ENCODE measurements around the gene PPM1F. TPM values are rescaled to one million over a fixed set of nuclear protein-coding genes. Genes with fewer than 3 reads are reported as not detected.

Gene PPM1F
- total RNA-seq, 1 donor from 2014 or later: 76.0 TPM

DNA sequence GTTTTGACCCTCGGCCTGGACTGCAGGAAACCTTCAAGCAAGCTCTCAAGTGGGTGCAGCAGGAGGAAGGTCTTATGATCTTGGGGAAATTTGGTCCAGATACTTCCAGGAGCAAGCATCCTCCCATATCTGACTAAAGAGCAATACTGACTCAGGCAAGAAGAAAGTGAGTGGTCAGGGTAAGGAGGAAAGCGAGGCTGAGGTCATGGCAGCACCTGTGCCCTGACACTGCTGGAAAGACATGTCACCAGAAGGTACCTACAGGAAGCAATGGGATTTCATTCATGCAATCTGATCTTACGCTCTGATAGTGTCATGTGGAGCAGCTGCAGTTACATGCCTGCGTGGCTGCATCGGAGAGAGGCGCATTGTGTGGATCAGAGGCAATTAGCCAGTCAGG, 36.4 kb upstream of the PPM1F start:
- Histone ChIP-seq H3K36me3 (no peaks in the 10 kb centered on the region), H3K27me3 (no peaks in the 10 kb centered on the region), H3K9me3 (no peaks in the 10 kb centered on the region), H3K4me1 (no peaks in the 10 kb centered on the region), H3K4me3 (no peak overlapping the region), H3K27ac (no peak overlapping the region)
- intact Hi-C loops (cut with DNase I): no loop called here
- no peak for TF ChIP-seq CTCF (IDR thresholded peaks at IDR 0.05)
- DNase-seq (ENCODE audit: low spot score in 2 of 2): no peak

DNA sequence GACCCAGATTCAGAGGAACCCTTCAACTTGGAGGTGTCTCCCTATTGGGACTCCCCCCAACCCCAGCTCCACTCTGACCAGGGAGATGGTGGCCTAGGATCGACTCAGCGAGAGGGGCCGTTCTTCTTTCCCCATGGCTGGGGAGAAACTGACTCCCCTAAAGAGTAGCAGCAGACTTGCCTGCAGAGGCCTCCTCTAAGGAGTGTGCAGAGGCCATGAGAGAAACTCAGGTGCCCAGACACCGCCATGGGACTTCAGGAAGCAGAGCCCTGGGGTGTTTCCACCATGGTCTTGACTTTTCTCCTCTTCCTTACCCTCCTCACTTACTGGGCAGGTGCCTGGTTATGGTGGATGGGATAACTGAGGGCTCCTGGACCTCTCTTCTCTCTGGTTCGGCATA, 32.6 kb upstream of the PPM1F start:
- no peak for TF ChIP-seq CTCF (IDR thresholded peaks at IDR 0.05)
- Histone ChIP-seq H3K9me3 (no peaks in the 10 kb centered on the region), H3K27ac (no peak overlapping the region), H3K4me3 (no peak overlapping the region), H3K4me1 (peaks cover 0 to 14% of the 10 kb centered on the region in 2 donors), H3K36me3 (no peaks in the 10 kb centered on the region), H3K27me3 (no peaks in the 10 kb centered on the region)
- no peak for DNase-seq (ENCODE audit: low spot score in 2 of 2)
- intact Hi-C loops (cut with DNase I): no loop called here

DNA sequence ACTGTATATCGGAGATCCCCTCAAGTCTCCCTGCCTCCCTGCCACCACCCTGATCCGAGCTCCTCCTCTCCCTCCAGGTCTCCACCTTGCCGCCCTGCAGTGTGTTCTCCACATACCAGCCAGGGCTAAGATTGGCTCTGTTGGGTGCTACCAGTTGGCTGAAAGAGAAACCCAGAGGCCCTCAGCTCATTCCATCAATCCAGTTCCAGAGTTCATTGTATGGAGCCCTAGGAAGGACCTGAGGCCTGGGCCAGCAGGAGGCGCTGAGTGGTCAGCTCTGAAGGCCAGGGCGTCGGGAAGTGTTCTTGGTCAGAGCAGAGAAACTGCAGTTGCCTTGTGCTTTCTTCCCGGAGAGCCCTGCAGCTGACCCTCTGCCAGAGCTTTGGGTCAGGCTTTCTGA, 32.1 kb upstream of the PPM1F start:
- no peaks in the 10 kb centered on the region for H3K9me3 ChIP-seq
- intact Hi-C loops (cut with DNase I): no loop called here

GRCh38 chr22:21982338-21982965, 29.8 kb upstream of the PPM1F start, which contains the start of gene TOP3B:
Gene TOP3B, minus strand, starts transcription at chr22:21982787. Its CDS starts 7,078 bp downstream, at chr22:21975709.
- peak in 1 of 2 donors; percentile 88 for DNase-seq (ENCODE audit: low spot score in 2 of 2)
- H3K4me1 ChIP-seq: peaks cover 0 to 14% of the 10 kb centered on the region in 2 donors
- no peaks in the 10 kb centered on the region for H3K9me3 ChIP-seq
- H3K36me3 ChIP-seq: no peaks in the 10 kb centered on the region
- no peaks in the 10 kb centered on the region for H3K27me3 ChIP-seq
- peak within 1 kb of the TSS; percentile 73 to 100 for H3K4me3 ChIP-seq
- TF ChIP-seq CTCF (IDR thresholded peaks at IDR 0.05): no peak
- intact Hi-C loops (cut with DNase I): no loop called here
- peak within 1 kb of the TSS; percentile 69 to 83 for H3K27ac ChIP-seq

More for the DNA sequence above, 32.1 kb upstream of the PPM1F start:
- Histone ChIP-seq H3K27ac (no peak overlapping the region), H3K4me3 (no peak overlapping the region), H3K27me3 (no peaks in the 10 kb centered on the region), H3K4me1 (peaks cover 0 to 14% of the 10 kb centered on the region in 2 donors), H3K36me3 (no peaks in the 10 kb centered on the region)
- TF ChIP-seq CTCF (IDR thresholded peaks at IDR 0.05): no peak
- no peak for DNase-seq (ENCODE audit: low spot score in 2 of 2)

DNA sequence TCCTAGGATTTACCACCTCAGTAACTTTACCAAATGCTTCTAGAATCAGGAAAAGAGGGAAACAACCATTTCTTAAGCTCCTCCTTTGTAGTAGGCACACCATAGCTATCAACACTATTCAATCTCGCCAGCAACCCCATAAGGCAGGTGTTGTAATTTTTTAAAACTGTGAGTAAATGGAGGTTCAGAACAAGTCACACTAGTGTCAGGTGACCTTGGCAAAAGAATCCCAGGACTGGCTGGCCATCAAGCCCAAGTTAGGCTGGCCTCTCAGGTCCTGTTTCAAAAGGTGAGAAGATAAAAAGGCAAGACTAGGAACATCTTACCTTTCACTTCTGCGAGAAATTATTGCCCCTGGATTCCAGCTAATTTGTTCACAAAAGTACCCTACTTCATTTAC, 29.2 kb upstream of the PPM1F start:
- Histone ChIP-seq H3K27me3 (no peaks in the 10 kb centered on the region), H3K27ac (peak overlapping the region; percentile 69 to 83), H3K4me3 (peak overlapping the region; percentile 73 to 100), H3K36me3 (no peaks in the 10 kb centered on the region), H3K4me1 (peaks cover 0 to 14% of the 10 kb centered on the region in 2 donors), H3K9me3 (no peaks in the 10 kb centered on the region)
- intact Hi-C loops (cut with DNase I): no loop called here
- DNase-seq (ENCODE audit: low spot score in 2 of 2): no peak
- TF ChIP-seq CTCF (IDR thresholded peaks at IDR 0.05): no peak

All from ascending aorta (tissue), 2 donors.